ACC112 (cell line): Measurements from ENCODE around the gene HEYL.

ENCODE experiments used
- H2AFZ ChIP-seq: fragments of 200-600 bp; sonication (generic); one replicate; pipeline ENCODE4 v1.6.0; 2017; ENCODE audit warnings: antibody characterized with exemption, low read length; ENCODE audit not compliant: unreplicated experiment
- H3K27ac ChIP-seq: fragments of 200-600 bp; sonication (generic); 2 replicates; pipeline ENCODE4 v1.5.1; 2014; ENCODE audit warnings: low read depth, mild to moderate bottlenecking, antibody characterized with exemption, low read length, moderate library complexity
- H3K27me3 ChIP-seq: fragments of 200-600 bp; sonication (generic); 2 replicates; pipeline ENCODE4 v1.6.1; 2014; ENCODE audit warnings: mild to moderate bottlenecking, antibody characterized with exemption, low read length, moderate library complexity, mixed read lengths; ENCODE audit not compliant: insufficient read depth
- H3K36me3 ChIP-seq: fragments of 200-600 bp; sonication (generic); 2 replicates; pipeline ENCODE4 v1.6.1; 2016; ENCODE audit warnings: mild to moderate bottlenecking, antibody characterized with exemption, low read length, moderate library complexity, mixed read lengths; ENCODE audit not compliant: insufficient read depth
- H3K4me1 ChIP-seq: fragments of 200-600 bp; sonication (generic); one replicate; pipeline ENCODE4 v1.6.1; 2016; ENCODE audit warnings: low read length, mixed read lengths; ENCODE audit not compliant: insufficient read depth, unreplicated experiment, control insufficient read depth
- H3K4me3 ChIP-seq: fragments of 200-600 bp; sonication (generic); 2 replicates; pipeline ENCODE4 v1.5.1; 2014; ENCODE audit warnings: mild to moderate bottlenecking, low read depth, low read length
- H3K79me2 ChIP-seq: fragments of 200-600 bp; sonication (generic); one replicate; pipeline ENCODE4 v1.6.0; 2016; ENCODE audit warnings: low read length; ENCODE audit not compliant: control insufficient read depth, unreplicated experiment, insufficient read depth

The HEYL gene

DNA sequence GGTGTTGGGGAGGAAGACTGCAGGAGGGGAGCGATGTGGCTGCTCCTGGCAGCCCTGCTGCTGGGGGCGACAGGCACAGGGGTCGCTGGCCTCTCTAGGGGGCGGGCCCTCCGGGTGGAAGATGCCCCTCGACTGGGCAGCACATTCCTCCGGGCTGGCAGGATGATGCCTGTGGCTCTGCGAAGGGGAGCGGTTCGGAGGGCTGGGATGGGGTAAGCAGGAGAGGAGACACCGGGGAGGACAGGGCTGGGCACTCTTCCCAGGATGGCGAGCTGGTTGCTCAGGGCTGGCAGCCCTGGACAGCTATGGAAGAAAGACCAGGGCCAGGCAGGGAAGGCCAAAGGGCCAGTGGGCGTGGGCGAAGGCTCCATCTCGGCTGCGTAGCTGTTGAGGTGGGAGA lies 12.8 kb downstream of the HEYL start:
- 0 out of 2 replicates have a peak, but pooled peaks cover 3% of the 10 kb centered on the region for H3K27me3 ChIP-seq
- no peak overlapping the region for H3K4me3 ChIP-seq
- no peaks in the 10 kb centered on the region for H3K79me2 ChIP-seq
- no peak overlapping the region for H3K27ac ChIP-seq
- H3K36me3 ChIP-seq, result no peaks in the 10 kb centered on the region
- no peaks in the 10 kb centered on the region for H3K4me1 ChIP-seq
- H2AFZ ChIP-seq, result no peak overlapping the region

DNA sequence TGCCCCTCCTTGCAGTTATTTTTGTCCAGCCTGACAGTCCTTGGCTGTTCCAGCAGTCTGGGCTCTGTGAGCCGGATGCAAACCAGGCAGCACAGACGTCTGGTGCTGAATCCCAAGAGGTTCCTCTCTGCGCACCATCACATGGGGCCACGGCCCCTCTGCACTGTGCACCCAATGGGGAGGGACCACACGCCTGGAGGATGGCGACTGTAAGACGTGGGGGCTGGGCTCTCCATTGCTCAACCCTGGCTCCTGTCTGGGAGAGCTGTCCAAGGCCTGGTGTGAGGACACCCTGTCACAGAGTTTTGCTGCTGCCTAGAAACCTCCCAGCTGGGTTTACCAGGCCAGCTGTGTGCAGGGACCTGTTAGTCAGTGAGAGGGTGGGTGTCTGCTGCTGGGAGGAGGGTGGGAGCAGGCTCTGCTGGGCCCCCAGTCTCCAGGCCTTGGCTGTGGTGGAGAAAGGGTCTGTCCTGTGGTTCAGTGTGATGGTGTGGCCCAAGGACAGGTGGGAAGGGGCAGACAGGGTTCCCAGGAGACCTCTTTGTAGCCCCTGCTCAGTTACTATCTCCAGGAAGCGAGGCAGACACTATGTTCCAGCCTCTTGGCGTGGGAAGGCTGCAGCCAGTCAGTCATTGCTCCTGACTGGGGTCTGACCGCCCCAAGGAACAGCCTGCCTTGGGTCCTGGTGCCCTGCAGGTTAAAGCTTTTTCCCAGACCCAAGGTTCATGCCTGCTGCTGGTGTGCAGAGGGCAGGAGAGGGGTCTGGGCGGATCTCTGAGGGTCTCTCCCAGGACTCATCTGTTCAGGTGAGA lies 13.8 kb downstream of the HEYL start:
- H3K27me3 ChIP-seq, result no peaks in the 10 kb centered on the region
- no peaks in the 10 kb centered on the region for H3K36me3 ChIP-seq
- H3K79me2 ChIP-seq, result no peaks in the 10 kb centered on the region
- H3K27ac ChIP-seq, result no peak overlapping the region
- H3K4me1 ChIP-seq, result no peaks in the 10 kb centered on the region
- no peak overlapping the region for H3K4me3 ChIP-seq
- H2AFZ ChIP-seq, result no peak overlapping the region

DNA sequence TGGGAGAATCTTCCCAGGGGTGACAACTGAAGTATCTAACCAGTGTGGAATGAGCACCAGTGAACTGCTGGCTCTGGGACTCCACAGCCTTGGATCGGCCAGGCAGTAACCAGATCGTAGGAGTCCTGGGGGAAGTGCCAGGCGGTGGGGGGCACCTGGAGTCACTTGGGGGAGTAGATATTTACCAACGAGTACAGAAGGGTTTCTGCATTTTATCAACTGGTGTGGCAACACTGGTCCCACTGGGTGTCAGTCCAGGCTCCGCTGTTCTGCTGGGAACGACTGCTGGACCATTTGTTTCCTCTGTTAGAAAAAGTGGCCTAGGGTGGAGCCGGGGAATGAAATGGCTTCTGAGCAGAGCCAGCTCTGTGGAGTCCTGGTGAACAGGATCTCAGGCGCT lies 14.4 kb downstream of the HEYL start:
- Histone ChIP-seq H3K4me3 (no peak overlapping the region), H3K79me2 (no peaks in the 10 kb centered on the region), H2AFZ (no peak overlapping the region), H3K27me3 (no peaks in the 10 kb centered on the region), H3K27ac (no peak overlapping the region), H3K36me3 (no peaks in the 10 kb centered on the region), H3K4me1 (no peaks in the 10 kb centered on the region)

DNA sequence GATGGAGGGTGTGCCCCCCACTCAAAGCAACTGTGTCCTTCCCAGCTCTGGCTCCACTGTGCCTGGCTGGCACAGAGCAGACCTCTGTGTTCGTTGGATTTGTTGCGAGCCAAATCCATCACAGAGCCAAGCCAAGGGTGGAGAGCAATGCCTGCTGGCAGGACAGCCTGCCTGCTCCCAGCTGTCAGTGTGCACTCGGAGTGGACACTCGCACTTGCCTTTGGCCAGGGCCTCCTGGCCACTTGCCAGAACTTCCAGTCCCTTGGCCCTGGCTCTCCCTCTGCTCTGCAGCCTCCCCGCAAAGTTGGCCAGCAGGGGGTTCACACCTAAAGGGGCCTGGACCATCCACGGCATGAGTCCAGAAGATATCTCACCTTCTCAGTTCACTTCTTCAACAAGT lies 16.4 kb downstream of the HEYL start:
- no peak overlapping the region for H3K27ac ChIP-seq
- H3K4me1 ChIP-seq, result no peaks in the 10 kb centered on the region
- no peaks in the 10 kb centered on the region for H3K79me2 ChIP-seq
- no peaks in the 10 kb centered on the region for H3K36me3 ChIP-seq
- no peak overlapping the region for H2AFZ ChIP-seq
- H3K4me3 ChIP-seq, result no peak overlapping the region
- H3K27me3 ChIP-seq, result no peaks in the 10 kb centered on the region

DNA sequence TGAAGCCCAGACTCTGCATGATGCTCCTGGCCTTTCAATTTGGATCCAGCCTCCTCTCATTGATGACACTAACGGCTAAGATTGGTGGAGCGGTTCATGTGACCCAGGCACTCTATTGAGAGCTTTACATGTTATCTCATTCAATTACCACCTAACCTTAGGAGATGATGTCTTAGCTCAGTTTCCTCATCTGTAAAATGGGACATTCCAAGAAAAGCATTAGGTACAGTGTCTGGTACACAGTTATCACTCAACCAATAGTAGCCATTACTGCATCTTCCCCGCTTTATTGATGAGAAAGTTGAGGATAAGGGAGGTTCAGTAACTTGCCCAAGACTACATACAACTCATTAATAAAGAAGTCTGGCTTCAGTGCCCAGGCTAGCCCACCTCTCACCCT lies 17.0 kb downstream of the HEYL start:
- no peaks in the 10 kb centered on the region for H3K27me3 ChIP-seq
- no peak overlapping the region for H2AFZ ChIP-seq
- no peak overlapping the region for H3K4me3 ChIP-seq
- no peaks in the 10 kb centered on the region for H3K4me1 ChIP-seq
- no peaks in the 10 kb centered on the region for H3K36me3 ChIP-seq
- no peaks in the 10 kb centered on the region for H3K79me2 ChIP-seq
- H3K27ac ChIP-seq, result no peak overlapping the region

DNA sequence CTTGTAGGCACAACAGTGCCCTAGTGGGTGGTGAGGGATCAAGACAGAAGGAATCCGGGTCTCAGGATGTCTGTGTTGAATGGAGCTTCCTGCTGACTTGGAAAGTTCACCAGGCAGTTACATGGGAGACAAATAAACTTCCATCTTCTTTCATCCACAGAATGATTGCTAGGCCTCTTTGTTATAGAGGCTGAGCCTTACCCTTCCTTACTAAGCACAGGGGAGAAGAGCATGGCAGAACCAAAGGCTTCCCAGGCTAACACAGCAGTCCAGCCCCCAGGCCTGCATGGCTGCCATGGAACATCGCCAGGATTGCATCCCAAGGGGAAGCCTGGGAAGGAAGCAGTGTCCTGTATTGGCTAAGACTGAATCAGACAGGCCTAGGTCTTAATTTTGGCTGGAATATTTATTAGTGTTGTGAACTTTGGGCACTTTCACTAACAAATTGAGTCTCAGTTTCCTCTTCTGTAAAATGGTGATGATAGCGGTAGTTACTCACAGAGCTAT lies 18.7 kb downstream of the HEYL start:
- no peaks in the 10 kb centered on the region for H3K36me3 ChIP-seq
- H3K79me2 ChIP-seq, result no peaks in the 10 kb centered on the region
- no peaks in the 10 kb centered on the region for H3K4me1 ChIP-seq
- no peak overlapping the region for H3K4me3 ChIP-seq
- H3K27ac ChIP-seq, result no peak overlapping the region
- no peaks in the 10 kb centered on the region for H3K27me3 ChIP-seq
- no peak overlapping the region for H2AFZ ChIP-seq

DNA sequence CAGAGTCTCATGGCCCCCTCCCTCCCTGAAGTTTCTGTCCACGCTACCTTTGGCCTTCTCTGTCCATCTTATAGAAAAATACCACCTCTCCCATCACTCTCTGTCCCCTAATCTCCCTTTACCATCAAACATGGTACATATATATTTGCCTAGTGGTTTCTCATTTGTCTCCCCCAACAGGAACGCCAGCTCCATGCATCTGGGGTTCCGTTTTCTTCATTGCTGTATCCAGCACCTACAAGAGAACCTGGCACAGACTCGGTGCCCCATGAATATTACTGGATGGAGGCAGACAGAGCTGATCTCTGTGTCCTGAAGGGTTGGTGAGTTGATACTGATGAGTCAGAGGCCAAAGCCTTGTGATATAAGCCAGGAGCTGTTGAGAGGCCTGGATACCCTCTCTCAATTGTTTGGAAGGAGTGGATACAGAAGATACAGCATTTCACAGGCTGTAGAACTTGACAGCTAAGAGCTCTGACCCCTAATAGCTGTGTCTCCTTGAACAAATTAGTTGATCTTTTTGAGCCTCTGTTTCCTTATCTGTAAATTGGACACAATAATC lies 21.9 kb downstream of the HEYL start:
- no peaks in the 10 kb centered on the region for H3K36me3 ChIP-seq
- no peak overlapping the region for H3K27ac ChIP-seq
- no peaks in the 10 kb centered on the region for H3K27me3 ChIP-seq
- no peaks in the 10 kb centered on the region for H3K79me2 ChIP-seq
- no peak overlapping the region for H3K4me3 ChIP-seq
- no peak overlapping the region for H2AFZ ChIP-seq
- no peaks in the 10 kb centered on the region for H3K4me1 ChIP-seq

DNA sequence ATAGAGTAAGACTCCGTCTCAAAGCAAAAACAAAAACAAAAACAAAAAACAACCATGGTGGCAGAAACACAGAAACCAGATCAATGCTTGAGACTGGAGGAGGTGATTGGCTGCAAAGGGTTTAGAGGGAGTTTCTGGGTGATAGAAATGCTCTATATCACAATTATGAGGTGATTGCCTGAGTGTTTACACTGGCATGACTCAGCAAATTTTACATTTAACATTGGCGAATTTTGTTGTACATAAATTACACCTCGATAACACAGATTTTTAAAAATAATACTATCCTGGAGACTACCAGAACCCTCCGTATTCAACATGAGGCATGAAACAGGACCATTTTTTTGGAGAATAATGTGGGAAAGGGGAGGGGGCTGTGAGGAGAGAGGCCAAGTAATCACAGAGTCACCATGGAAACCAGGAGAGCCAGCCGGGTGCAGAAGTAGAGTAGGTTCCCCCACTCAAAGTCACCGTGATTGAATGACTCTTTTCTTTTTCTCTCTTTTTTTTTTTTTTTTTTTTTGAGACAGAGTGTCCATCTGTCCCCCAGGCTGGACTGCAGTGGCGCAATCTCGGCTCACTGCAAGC lies 24.3 kb downstream of the HEYL start:
- no peaks in the 10 kb centered on the region for H3K4me1 ChIP-seq
- H3K27me3 ChIP-seq, result no peaks in the 10 kb centered on the region
- no peak overlapping the region for H2AFZ ChIP-seq
- no peak overlapping the region for H3K4me3 ChIP-seq
- H3K79me2 ChIP-seq, result no peaks in the 10 kb centered on the region
- no peaks in the 10 kb centered on the region for H3K36me3 ChIP-seq
- no peak overlapping the region for H3K27ac ChIP-seq

DNA sequence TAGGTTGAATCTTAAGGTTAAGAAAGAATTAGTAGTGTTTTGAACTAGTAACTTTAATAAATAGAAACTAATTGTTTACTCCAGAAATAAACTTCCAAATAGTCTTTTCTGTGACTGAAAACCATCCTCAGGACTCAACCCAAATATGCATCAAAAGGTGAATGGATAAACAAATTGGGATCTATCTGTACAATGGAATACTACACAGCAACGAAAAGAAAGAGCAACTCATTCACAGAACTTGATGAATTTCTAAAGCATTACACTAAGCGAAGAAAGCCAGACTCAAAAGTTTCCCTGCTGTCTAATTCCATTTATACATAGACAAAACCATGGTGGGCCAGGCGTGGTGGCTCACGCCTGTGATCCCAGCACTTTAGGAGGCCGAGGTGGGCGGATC lies 25.0 kb downstream of the HEYL start:
- Histone ChIP-seq H3K4me1 (no peaks in the 10 kb centered on the region), H3K4me3 (no peak overlapping the region), H3K27me3 (no peaks in the 10 kb centered on the region), H3K36me3 (no peaks in the 10 kb centered on the region), H3K27ac (no peak overlapping the region), H2AFZ (no peak overlapping the region), H3K79me2 (no peaks in the 10 kb centered on the region)

DNA sequence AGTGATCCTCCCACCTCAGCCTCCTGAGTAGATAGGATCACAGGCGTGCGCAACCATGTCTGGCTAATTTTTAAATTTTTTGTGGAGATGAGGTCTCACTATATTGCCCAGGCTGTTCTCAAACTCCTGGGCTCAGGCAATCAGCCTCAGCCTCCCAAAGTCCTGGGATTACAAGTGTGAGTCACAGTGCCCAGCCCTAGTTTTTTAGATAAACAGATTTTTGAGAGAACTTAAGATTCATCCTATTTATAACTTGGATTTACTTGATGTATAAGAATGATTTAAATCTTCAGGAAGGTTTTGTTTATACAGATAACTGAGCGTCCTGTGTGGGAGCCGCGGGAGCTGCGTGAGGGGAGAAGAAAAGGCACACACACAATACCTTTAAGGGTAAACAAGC lies 26.2 kb downstream of the HEYL start:
- H3K79me2 ChIP-seq, result no peaks in the 10 kb centered on the region
- H3K4me1 ChIP-seq, result no peaks in the 10 kb centered on the region
- no peaks in the 10 kb centered on the region for H3K27me3 ChIP-seq
- H3K36me3 ChIP-seq, result no peaks in the 10 kb centered on the region
- H3K4me3 ChIP-seq, result no peak overlapping the region
- no peak overlapping the region for H3K27ac ChIP-seq
- H2AFZ ChIP-seq, result no peak overlapping the region
